Upper lobe of left lung (tissue), 6 donors: ENCODE measurements around the gene TSEN54. TPM values are rescaled to one million over a fixed set of nuclear protein-coding genes. Genes with fewer than 3 reads are reported as not detected.

Experiments used
- ATAC-seq, 2 donors: fragments of 200-7000 bp; cut with Tn5 transposase; one replicate each; pipeline ENCODE4 v1.9.1; 2022; ENCODE audit warnings: mild to moderate bottlenecking in 2 of 2, moderate library complexity in 2 of 2; ENCODE audit not compliant: low FRiP score in 2 of 2
- DNase-seq, 2 donors: peaks; one replicate each; pipeline ENCODE4 v3.0.0-alpha.2; 2019 to 2020
- H3K27ac ChIP-seq, 4 donors: fragments of 200-600 bp; sonication (generic); one replicate each; pipeline ENCODE4 v1.5.1; 2016 to 2019
- H3K27me3 ChIP-seq, 4 donors: fragments of 200-600 bp; sonication (generic); one replicate each; pipeline ENCODE4 v1.5.1; 2017 to 2019
- H3K36me3 ChIP-seq, 4 donors: fragments of 200-600 bp; sonication (generic); one replicate each; pipeline ENCODE4 v1.5.1; 2016 to 2019
- H3K4me1 ChIP-seq, 4 donors: fragments of 200-600 bp; sonication (generic); one replicate each; pipeline ENCODE4 v1.5.1; 2018 to 2019
- H3K4me3 ChIP-seq, 4 donors: fragments of 200-600 bp; sonication (generic); one replicate each; pipeline ENCODE4 v1.5.1; 2017 to 2019; ENCODE audit warnings: mild to moderate bottlenecking in 2 of 4, moderate library complexity in 1 of 4
- H3K9me3 ChIP-seq, 4 donors: fragments of 200-600 bp; sonication (generic); one replicate each; pipeline ENCODE4 v1.5.1; 2018 to 2019
- EP300 ChIP-seq, 4 donors: sonication (generic); formaldehyde crosslinking; IDR thresholded peaks; one replicate each; pipeline ENCODE4 v1.5.1; 2017; ENCODE audit warnings: antibody characterized with exemption in 4 of 4, control low read depth in 2 of 4
- POLR2A ChIP-seq, 4 donors: fragments of 450-650 bp; IDR thresholded peaks; one replicate each; pipeline ENCODE4 v1.5.1; 2016 to 2017; ENCODE audit warnings: antibody characterized with exemption in 4 of 4, mild to moderate bottlenecking in 2 of 4
- POLR2AphosphoS5 ChIP-seq, 2 donors: sonication (generic); formaldehyde crosslinking; IDR thresholded peaks; one replicate each; pipeline ENCODE4 v1.5.1; 2017; ENCODE audit warnings: antibody characterized with exemption in 2 of 2
- WGBS, 2 donors: methylation state at CpG; one replicate each; pipeline ENCODE4 v1.1.5; 2017 to 2018; 5-methylcytosine and 5-hydroxymethylcytosine counted together
- total RNA-seq, 6 donors: library from RNA; depleted of rRNA in 4 of 6; stranded (reverse); fragments of >200 nt in 4 of 6; gene quantifications; one replicate each; pipeline versions ENCODE4 v1.1.0 to v1.2.1, GENCODE V29; 2016 to 2021
- TF ChIP-seq, protein P1 (sequence below), 6 experiments: fragments of 450-650 bp in 4 of 6; fragments of 200-600 bp in 2 of 6; sonication (generic) in 2 of 6; IDR thresholded peaks; one replicate each; pipeline ENCODE4 v1.5.1; 2016 to 2019; ENCODE audit warnings: antibody characterized with exemption in 6 of 6
- donor health status: DM: no; HTN: no; CAD: no; lungs with moderate emphysema.
- donor health status: DM: no; HTN: yes; CAD: no; lungs with severe emphysema.

TSEN54 gene
- total RNA-seq, 6 donors from 2014 or later, result 19.5 to 125 (median 31.3) TPM

DNA sequence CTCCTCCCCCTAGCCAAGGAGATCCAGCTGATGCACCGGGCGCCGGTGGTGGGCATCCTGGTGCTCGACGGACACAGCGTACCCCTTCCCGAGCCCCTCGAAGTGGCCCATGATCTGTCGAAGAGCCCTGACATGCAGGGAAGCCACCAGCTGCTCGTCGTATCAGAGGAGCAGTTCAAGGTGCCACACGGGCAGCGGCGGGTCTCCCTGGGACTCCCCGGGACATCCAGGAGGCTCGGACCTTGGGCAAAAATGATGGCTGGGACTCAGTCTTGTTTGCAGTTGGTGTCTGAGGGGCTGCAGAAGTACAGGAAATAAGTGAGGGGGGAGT, 55.5 kb downstream of the TSEN54 start:
- TF ChIP-seq, protein P1, sequence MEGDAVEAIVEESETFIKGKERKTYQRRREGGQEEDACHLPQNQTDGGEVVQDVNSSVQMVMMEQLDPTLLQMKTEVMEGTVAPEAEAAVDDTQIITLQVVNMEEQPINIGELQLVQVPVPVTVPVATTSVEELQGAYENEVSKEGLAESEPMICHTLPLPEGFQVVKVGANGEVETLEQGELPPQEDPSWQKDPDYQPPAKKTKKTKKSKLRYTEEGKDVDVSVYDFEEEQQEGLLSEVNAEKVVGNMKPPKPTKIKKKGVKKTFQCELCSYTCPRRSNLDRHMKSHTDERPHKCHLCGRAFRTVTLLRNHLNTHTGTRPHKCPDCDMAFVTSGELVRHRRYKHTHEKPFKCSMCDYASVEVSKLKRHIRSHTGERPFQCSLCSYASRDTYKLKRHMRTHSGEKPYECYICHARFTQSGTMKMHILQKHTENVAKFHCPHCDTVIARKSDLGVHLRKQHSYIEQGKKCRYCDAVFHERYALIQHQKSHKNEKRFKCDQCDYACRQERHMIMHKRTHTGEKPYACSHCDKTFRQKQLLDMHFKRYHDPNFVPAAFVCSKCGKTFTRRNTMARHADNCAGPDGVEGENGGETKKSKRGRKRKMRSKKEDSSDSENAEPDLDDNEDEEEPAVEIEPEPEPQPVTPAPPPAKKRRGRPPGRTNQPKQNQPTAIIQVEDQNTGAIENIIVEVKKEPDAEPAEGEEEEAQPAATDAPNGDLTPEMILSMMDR (IDR thresholded peaks at IDR 0.05), result no peak
- TF ChIP-seq POLR2A (IDR thresholded peaks at IDR 0.05), result no peak
- TF ChIP-seq POLR2AphosphoS5 (IDR thresholded peaks at IDR 0.05), result no peak
- TF ChIP-seq EP300 (IDR thresholded peaks at IDR 0.05), result no peak
- Histone ChIP-seq H3K36me3 (peaks cover 3 to 64% (median 45%) of the 10 kb centered on the region in 4 donors), H3K27ac (peak overlapping the region in 3 of 4 donors; percentile 35 to 48 (median 43)), H3K27me3 (no peaks in the 10 kb centered on the region), H3K4me1 (no peaks in the 10 kb centered on the region), H3K4me3 (no peak overlapping the region), H3K9me3 (no peaks in the 10 kb centered on the region)
- ATAC-seq (no peak), DNase-seq (peak in 1 of 2 donors; percentile 66)
- 95% methylated on average over 16 of the region's 16 CpGs; no CpG with 5 or more reads in 1 of the 2 donors for WGBS, 2 donors

DNA sequence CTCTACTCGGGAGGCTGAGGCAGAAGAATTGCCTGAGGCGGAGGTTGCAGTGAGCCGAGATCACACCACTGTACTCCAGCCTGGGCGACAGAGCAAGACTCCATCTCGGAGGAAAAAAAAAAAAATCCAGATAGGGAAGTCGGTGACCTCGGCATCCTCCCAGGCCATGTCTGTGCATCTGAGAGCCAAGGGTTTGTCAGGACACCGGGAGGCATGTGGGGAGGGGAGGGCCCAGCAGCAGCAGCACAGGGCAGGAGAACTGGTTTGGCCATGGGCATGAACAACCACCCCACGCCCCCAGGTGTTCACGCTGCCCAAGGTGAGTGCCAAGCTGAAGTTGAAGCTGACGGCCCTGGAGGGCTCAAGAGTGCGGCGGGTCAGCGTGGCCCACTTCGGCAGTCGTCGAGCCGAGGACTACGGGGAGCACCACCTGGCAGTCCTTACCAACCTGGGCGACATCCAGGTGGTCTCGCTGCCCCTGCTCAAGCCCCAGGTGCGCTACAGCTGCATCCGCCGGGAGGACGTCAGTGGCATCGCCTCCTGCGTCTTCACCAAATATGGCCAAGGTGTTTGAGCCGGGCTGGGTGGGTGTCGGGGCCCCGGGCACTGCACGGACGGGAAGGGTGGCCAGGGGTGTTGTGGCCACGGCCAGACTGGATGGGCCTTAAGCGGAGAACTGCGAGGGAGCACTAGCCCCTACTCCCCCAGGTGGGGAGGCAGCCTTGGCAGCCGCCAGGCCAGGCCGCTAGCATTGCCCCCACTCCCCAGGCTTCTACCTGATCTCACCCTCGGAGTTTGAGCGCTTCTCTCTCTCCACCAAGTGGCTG, 56.6 kb downstream of the TSEN54 start:
- no peak for TF ChIP-seq POLR2A (IDR thresholded peaks at IDR 0.05)
- no peak for TF ChIP-seq EP300 (IDR thresholded peaks at IDR 0.05)
- no peak for TF ChIP-seq POLR2AphosphoS5 (IDR thresholded peaks at IDR 0.05)
- TF ChIP-seq, protein P1 (IDR thresholded peaks at IDR 0.05), result no peak
- Histone ChIP-seq H3K27ac (no peak overlapping the region), H3K4me1 (no peaks in the 10 kb centered on the region), H3K9me3 (no peaks in the 10 kb centered on the region), H3K27me3 (no peaks in the 10 kb centered on the region), H3K36me3 (peaks cover 3 to 63% (median 44%) of the 10 kb centered on the region in 4 donors), H3K4me3 (no peak overlapping the region)
- peak in 1 of 2 donors; percentile 73 for DNase-seq
- no peak for ATAC-seq
- 92 to 95% methylated on average over 19 to 37 of the region's 39 CpGs for WGBS, 2 donors

GRCh38 chr17:75573540-75573957, 57.2 kb downstream of the TSEN54 start:
- WGBS, 2 donors, result 96 to 100% methylated on average over 2 to 13 of the region's 16 CpGs
- Histone ChIP-seq H3K4me3 (no peak overlapping the region), H3K9me3 (no peaks in the 10 kb centered on the region), H3K27ac (no peak overlapping the region), H3K36me3 (peaks cover 2 to 58% (median 41%) of the 10 kb centered on the region in 4 donors), H3K27me3 (no peaks in the 10 kb centered on the region), H3K4me1 (no peaks in the 10 kb centered on the region)
- DNase-seq (peak in 1 of 2 donors; percentile 44), ATAC-seq (no peak)
- TF ChIP-seq POLR2A (IDR thresholded peaks at IDR 0.05) (no peak), EP300 (IDR thresholded peaks at IDR 0.05) (no peak), POLR2AphosphoS5 (IDR thresholded peaks at IDR 0.05) (no peak)
- TF ChIP-seq, protein P1 (IDR thresholded peaks at IDR 0.05), result no peak

- TF ChIP-seq, protein P1 (IDR thresholded peaks at IDR 0.05), result no peak
- TF ChIP-seq POLR2AphosphoS5 (IDR thresholded peaks at IDR 0.05) (no peak), POLR2A (IDR thresholded peaks at IDR 0.05) (no peak), EP300 (IDR thresholded peaks at IDR 0.05) (no peak)
- no peak overlapping the region for H3K27ac ChIP-seq
- H3K9me3 ChIP-seq, result no peaks in the 10 kb centered on the region
- no peak for ATAC-seq
- peaks cover 0 to 4% (median 3%) of the 10 kb centered on the region in 4 donors for H3K4me1 ChIP-seq
- no peak overlapping the region for H3K4me3 ChIP-seq
- peaks cover 0 to 54% (median 38%) of the 10 kb centered on the region in 4 donors for H3K36me3 ChIP-seq
- DNase-seq, result peak in 1 of 2 donors; percentile 73
- no peaks in the 10 kb centered on the region for H3K27me3 ChIP-seq
- 91 to 95% methylated on average over 5 to 13 of the region's 13 CpGs for WGBS, 2 donors
Observed at GRCh38 chr17:75573994-75574393, 57.7 kb downstream of the TSEN54 start.

Other genes with a start within 250 kb of the TSEN54 start
- 10 to 100 TPM; 19.9 to 42.8 (median 36.2) TPM for gene MIF4GD, start 245.3 kb upstream of the TSEN54 start, total RNA-seq
- gene SLC25A19, start 227.1 kb upstream of the TSEN54 start, total RNA-seq, result 10 to 100 TPM; 21.9 to 37.0 (median 23.9) TPM
- 100 to 1,000 TPM; 103 to 168 (median 151) TPM for gene GRB2, start 110.8 kb upstream of the TSEN54 start, total RNA-seq
- 100 to 1,000 TPM in 2 of 6 donors, 10 to 100 TPM in 4; 62.3 to 320 (median 90.5) TPM for gene TMEM94, start 59.9 kb upstream of the TSEN54 start, total RNA-seq
- gene CASKIN2, start 991 bp upstream of the TSEN54 start, total RNA-seq, result 100 to 1,000 TPM in 1 of 6 donors, 10 to 100 TPM in 5; 24.1 to 113 (median 48.5) TPM
- 100 to 1,000 TPM; 113 to 256 (median 175) TPM for gene LLGL2, start 9.2 kb downstream of the TSEN54 start, total RNA-seq
- gene MYO15B, start 71.3 kb downstream of the TSEN54 start, total RNA-seq, result 100 to 1,000 TPM in 4 of 6 donors, 10 to 100 TPM in 2; 89.8 to 592 (median 183) TPM
- gene SMIM5, start 116.9 kb downstream of the TSEN54 start, total RNA-seq, result 1 to 10 TPM; 1.9 to 7.3 (median 3.3) TPM
- 10 to 100 TPM; 11.4 to 97.4 (median 41.4) TPM for gene RECQL5, start 150.6 kb downstream of the TSEN54 start, total RNA-seq
- 100 to 1,000 TPM in 1 of 6 donors, 10 to 100 TPM in 5; 64.1 to 125 (median 80.8) TPM for gene SAP30BP, start 150.8 kb downstream of the TSEN54 start, total RNA-seq
- 10 to 100 TPM; 16.8 to 75.2 (median 41.2) TPM for gene ITGB4, start 204.9 kb downstream of the TSEN54 start, total RNA-seq
- 10 to 100 TPM; 18.9 to 65.7 (median 40.6) TPM for gene GALK1, start 248.7 kb downstream of the TSEN54 start, total RNA-seq